Astrocyte of the hippocampus (primary cell): Measurements from ENCODE around the gene KCNA10.
A peak's percentile ranks its signal among the peaks of the same experiment; 100 is the strongest.

ENCODE experiments used
- DNase-seq: peaks from one replicate; pipeline ENCODE4 v3.0.0; 2011; ENCODE audit warnings: low read depth, low spot score

The KCNA10 gene

GRCh38 chr1:110501488-110502132 lies 17.4 kb downstream of the KCNA10 start:
- DNase-seq: no peak

- DNase-seq: no peak
Measured at GRCh38 chr1:110498270-110498669, 20.7 kb downstream of the KCNA10 start.

GRCh38 chr1:110495926-110496600 lies 22.9 kb downstream of the KCNA10 start:
- DNase-seq: peak; percentile 88

GRCh38 chr1:110494522-110495406 lies 24.2 kb downstream of the KCNA10 start:
- peak; percentile 51 for DNase-seq

GRCh38 chr1:110494036-110494435 lies 24.9 kb downstream of the KCNA10 start:
- no peak for DNase-seq

GRCh38 chr1:110493059-110493699 lies 25.8 kb downstream of the KCNA10 start:
- DNase-seq: no peak

- no peak for DNase-seq
Measured at GRCh38 chr1:110492573-110492972, 26.4 kb downstream of the KCNA10 start.

- DNase-seq: no peak
Measured at GRCh38 chr1:110490791-110491451, 28.1 kb downstream of the KCNA10 start.

- no peak for DNase-seq
Measured at GRCh38 chr1:110489973-110490542, 28.9 kb downstream of the KCNA10 start.

GRCh38 chr1:110489406-110489805 lies 29.6 kb downstream of the KCNA10 start:
- no peak for DNase-seq

GRCh38 chr1:110488867-110489266 lies 30.1 kb downstream of the KCNA10 start:
- no peak for DNase-seq

- no peak for DNase-seq
Measured at GRCh38 chr1:110488161-110488560, 30.8 kb downstream of the KCNA10 start.

GRCh38 chr1:110487726-110488125 lies 31.2 kb downstream of the KCNA10 start:
- DNase-seq: no peak

GRCh38 chr1:110485725-110486124 lies 33.2 kb downstream of the KCNA10 start:
- no peak for DNase-seq

- no peak for DNase-seq
Measured at GRCh38 chr1:110484801-110485200, 34.2 kb downstream of the KCNA10 start.

GRCh38 chr1:110483308-110483685 lies 35.7 kb downstream of the KCNA10 start:
- no peak for DNase-seq

GRCh38 chr1:110482662-110483307 lies 36.2 kb downstream of the KCNA10 start:
- DNase-seq: no peak

GRCh38 chr1:110481968-110482623 lies 36.9 kb downstream of the KCNA10 start:
- no peak for DNase-seq

GRCh38 chr1:110480356-110481096 lies 38.4 kb downstream of the KCNA10 start:
- no peak for DNase-seq
